Fibroblast of mammary gland (primary cell): ENCODE measurements around the gene USH2A.

ENCODE experiments used
- DNase-seq: peaks from one replicate; pipeline ENCODE4 v3.0.0-alpha.2; 2010; ENCODE audit warnings: low read depth
- H3K4me3 ChIP-seq: 2 replicates; pipeline ENCODE4 v1.5.1; 2011; ENCODE audit warnings: low read depth, mild to moderate bottlenecking, low read length, moderate library complexity; ENCODE audit not compliant: control insufficient read depth
- CTCF ChIP-seq: conservative IDR thresholded peaks from 2 replicates; pipeline ENCODE4 v1.5.1; 2011; ENCODE audit warnings: low read depth, low read length, inconsistent platforms; ENCODE audit not compliant: control insufficient read depth, insufficient read depth

Gene USH2A

DNA sequence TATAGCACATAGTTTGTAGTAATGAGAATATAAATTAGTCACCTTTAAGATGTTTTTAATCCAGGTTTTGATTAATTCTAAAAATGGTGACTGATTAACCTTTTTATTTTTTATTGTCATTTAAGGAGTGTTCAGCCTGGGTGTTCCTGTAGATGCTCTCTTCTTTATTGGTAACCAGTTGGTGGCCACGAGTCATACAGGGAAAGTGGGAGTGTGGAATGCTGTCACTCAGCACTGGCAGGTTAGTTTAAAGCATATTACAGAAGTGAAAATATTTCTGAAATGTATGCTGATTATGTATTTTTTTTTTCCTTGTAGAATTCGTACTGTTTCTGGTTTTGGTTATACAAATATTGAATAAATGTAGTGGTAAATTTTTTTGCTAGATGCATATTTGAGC is 828.0 kb downstream of the USH2A start:
- DNase-seq = no peak
- H3K4me3 ChIP-seq = no peak overlapping the region
- TF ChIP-seq CTCF = no peak

- no peak for DNase-seq
- no peak overlapping the region for H3K4me3 ChIP-seq
- no peak for TF ChIP-seq CTCF
Measured at GRCh38 chr1:215594640-215595039, 828.6 kb downstream of the USH2A start.

- no peak overlapping the region for H3K4me3 ChIP-seq
- TF ChIP-seq CTCF = no peak
- DNase-seq = no peak
Measured at GRCh38 chr1:215590779-215591491, 832.3 kb downstream of the USH2A start.

DNA sequence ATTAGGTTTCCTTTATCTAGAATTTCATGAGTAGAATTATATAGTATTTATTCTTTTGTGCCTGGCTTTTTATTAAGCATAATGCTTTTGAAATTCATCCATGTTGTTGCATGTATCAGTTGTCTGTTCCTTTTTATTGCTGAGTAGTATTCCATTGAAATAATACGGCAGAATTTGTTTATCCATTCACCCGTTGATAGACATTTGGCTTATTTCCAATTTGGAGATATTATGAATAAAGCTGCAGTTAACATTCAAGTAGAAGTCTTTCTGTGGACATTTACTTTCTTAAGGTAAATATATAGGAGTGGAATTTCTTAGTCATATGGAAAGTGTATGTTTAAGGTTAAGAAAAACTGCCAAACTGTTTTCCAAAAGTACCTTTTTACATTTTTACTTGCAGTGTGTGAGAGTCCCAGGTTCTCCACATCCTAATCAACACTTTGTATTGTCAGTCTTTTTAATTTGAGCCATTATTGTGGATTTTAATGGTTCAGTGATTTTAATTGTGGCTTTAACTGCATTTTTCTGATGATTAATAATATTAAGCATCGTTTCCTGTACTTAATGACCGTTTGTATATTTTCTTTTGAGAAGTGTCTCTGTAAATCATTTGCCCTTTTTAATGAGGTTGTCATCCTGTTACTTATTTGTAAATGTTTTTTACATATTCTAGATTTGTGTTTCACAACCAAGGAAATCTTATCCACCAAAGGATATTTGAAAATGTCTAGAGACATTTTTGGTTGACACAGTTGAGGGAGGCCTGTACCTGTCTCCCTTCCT is 833.4 kb downstream of the USH2A start:
- no peak for DNase-seq
- no peak for TF ChIP-seq CTCF
- H3K4me3 ChIP-seq = no peak overlapping the region

- no peak for TF ChIP-seq CTCF
- no peak overlapping the region for H3K4me3 ChIP-seq
- DNase-seq = no peak
Measured at GRCh38 chr1:215584389-215584788, 838.9 kb downstream of the USH2A start.

DNA sequence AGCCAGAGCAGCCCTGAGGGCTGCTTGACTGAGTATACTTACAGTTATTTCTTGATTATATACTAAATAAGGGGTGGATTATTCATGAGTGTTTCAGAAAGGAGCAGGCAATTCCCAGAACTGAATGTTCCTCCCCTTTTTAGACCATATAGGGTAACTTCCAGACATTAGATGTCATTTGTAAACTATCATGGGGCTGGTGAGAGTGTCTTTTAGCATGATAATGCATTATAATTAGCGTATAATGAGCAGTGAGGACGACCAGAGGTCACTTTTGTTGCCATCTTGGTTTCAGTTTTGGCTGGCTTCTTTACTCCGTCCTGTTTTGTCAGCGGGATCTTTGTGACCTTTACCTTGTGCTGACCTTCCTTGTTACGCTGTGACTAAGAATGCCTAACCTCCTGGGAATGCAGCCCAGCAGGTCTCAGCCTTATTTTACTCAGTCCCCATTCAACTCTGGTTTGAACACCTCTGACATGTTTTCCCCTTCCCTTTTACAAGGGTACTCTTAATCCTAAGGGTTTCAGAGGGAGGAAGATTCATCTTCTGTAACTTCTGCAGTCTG is 840.0 kb downstream of the USH2A start:
- no peak overlapping the region for H3K4me3 ChIP-seq
- DNase-seq = no peak
- no peak for TF ChIP-seq CTCF
